Right lobe of liver (tissue), 6 donors: ENCODE results near the gene CHST2. TPM values are rescaled to one million over a fixed set of nuclear protein-coding genes. Genes with fewer than 3 reads are reported as not detected.

Experiments
- ATAC-seq, 4 donors: fragments of 200-7000 bp; cut with Tn5 transposase; one replicate each; pipeline ENCODE4 v1.9.1; 2020; ENCODE audit warnings: mild to moderate bottlenecking in 4 of 4, moderate library complexity in 4 of 4
- DNase-seq, 3 donors: peaks; one replicate each; pipeline ENCODE4 v3.0.0-alpha.2; 2020
- H3K27ac ChIP-seq, 3 donors: fragments of 200-600 bp; one replicate each; pipeline ENCODE4 v1.8.0; 2022
- H3K27me3 ChIP-seq, 2 donors: fragments of 200-600 bp; one replicate each; pipeline ENCODE4 v1.8.0; 2022
- H3K36me3 ChIP-seq, 4 donors: fragments of 200-600 bp; sonication (generic) in 1 of 4; one replicate each; pipeline versions ENCODE4 v1.5.1 to v1.8.0; 2017 to 2022; ENCODE audit warnings: control low read depth in 1 of 4
- H3K4me1 ChIP-seq, 4 donors: fragments of 200-600 bp; sonication (generic) in 1 of 4; one replicate each; pipeline versions ENCODE4 v1.5.1 to v1.8.0; 2017 to 2022; ENCODE audit warnings: control low read depth in 1 of 4
- H3K4me3 ChIP-seq, 3 donors: fragments of 200-600 bp; one replicate each; pipeline ENCODE4 v1.8.0; 2022
- H3K9me3 ChIP-seq, 4 donors: fragments of 200-600 bp; sonication (generic) in 1 of 4; one replicate each; pipeline versions ENCODE4 v1.5.1 to v1.8.0; 2017 to 2022; ENCODE audit warnings: control low read depth in 1 of 4
- CTCF ChIP-seq, 4 donors: fragments of 200-600 bp in 3 of 4; fragments of 450-650 bp in 1 of 4; IDR thresholded peaks; one replicate each; pipeline versions ENCODE4 v1.5.1 to v1.8.0; 2016 to 2022; ENCODE audit warnings: antibody characterized with exemption in 4 of 4, mild to moderate bottlenecking in 2 of 4
- POLR2A ChIP-seq: fragments of 450-650 bp; IDR thresholded peaks from one replicate; pipeline ENCODE4 v1.6.1; 2017; ENCODE audit warnings: antibody characterized with exemption, mild to moderate bottlenecking
- WGBS: methylation state at CpG from one replicate; pipeline ENCODE4 v1.1.6; 2018; ENCODE audit warnings: low coverage, low lambda C conversion rate; ENCODE audit not compliant: insufficient coverage; ENCODE audit errors: missing lambda C conversion rate; 5-methylcytosine and 5-hydroxymethylcytosine counted together
- intact Hi-C, 2 donors: fragments of 100-400 bp; cut with DNase I; formaldehyde crosslinking; loops; one replicate each; pipeline versions ENCODE4 v1.11.2 to v1.14.1; 2022
- total RNA-seq, 6 experiments: library from RNA; depleted of rRNA in 2 of 6; stranded (reverse); fragments of >200 nt in 2 of 6; fragmentation: NEBNext Ultra II Directional in 3 of 6; extraction: Animal tissue kit (Norgen Biotek cat#: 25700) in 3 of 6; gene quantifications; one replicate each; pipeline versions ENCODE4 v1.1.0 to v1.2.4, GENCODE V29; 2016 to 2023
- donor health status: DM: no; HTN: yes; CAD: no.
- donor health status: DM: no; HTN: no; CAD: no.
- donor health status: DM: no; HTN: no; CAD: no.
- donor health status: DM: no; HTN: yes; CAD: no.
- donor health status: DM: no; HTN: yes; CAD: no.

CHST2 gene
- total RNA-seq, 6 experiments from 2014 or later: 0.73 to 1.7 (median 1.1) TPM

GRCh38 chr3:143121241-143122088, 1.9 kb downstream of the CHST2 start:
- Histone ChIP-seq H3K4me1 (peaks cover 0 to 19% (median 8%) of the 10 kb centered on the region in 4 donors), H3K27ac (no peak overlapping the region), H3K36me3 (no peaks in the 10 kb centered on the region), H3K27me3 (no peaks in the 10 kb centered on the region), H3K9me3 (no peaks in the 10 kb centered on the region), H3K4me3 (peak overlapping the region; percentile 51 to 66 (median 63))
- 0% methylated on average over 1 of the region's 79 CpGs for WGBS
- intact Hi-C loops: no loop called here
- TF ChIP-seq POLR2A: no peak
- peak in 3 of 4 donors; percentile 21 to 31 (median 25) for TF ChIP-seq CTCF (IDR thresholded peaks at IDR 0.05)
- ATAC-seq (peak in 1 of 4 donors; percentile 6), DNase-seq (peak; percentile 46 to 58 (median 51))

- ATAC-seq: no peak
- no peak for DNase-seq
- Histone ChIP-seq H3K36me3 (no peaks in the 10 kb centered on the region), H3K27me3 (no peaks in the 10 kb centered on the region), H3K4me1 (peaks cover 0 to 19% (median 8%) of the 10 kb centered on the region in 4 donors), H3K27ac (no peak overlapping the region), H3K4me3 (no peak overlapping the region), H3K9me3 (no peaks in the 10 kb centered on the region)
- intact Hi-C loops: no loop called here
- no peak for TF ChIP-seq CTCF (IDR thresholded peaks at IDR 0.05)
- TF ChIP-seq POLR2A: no peak
- 80% methylated on average over 1 of the region's 16 CpGs for WGBS
Measured at GRCh38 chr3:143122089-143122430, 2.5 kb downstream of the CHST2 start.

- TF ChIP-seq POLR2A (no peak), CTCF (IDR thresholded peaks at IDR 0.05) (no peak)
- DNase-seq: no peak
- H3K27me3 ChIP-seq: no peaks in the 10 kb centered on the region
- H3K36me3 ChIP-seq: no peaks in the 10 kb centered on the region
- H3K4me3 ChIP-seq: no peak overlapping the region
- H3K4me1 ChIP-seq: peaks cover 0 to 19% (median 8%) of the 10 kb centered on the region in 4 donors
- no peak for ATAC-seq
- intact Hi-C loops: no loop called here
- H3K9me3 ChIP-seq: no peaks in the 10 kb centered on the region
- no peak overlapping the region for H3K27ac ChIP-seq
- WGBS: 68% methylated on average over 4 of the region's 4 CpGs
Measured at GRCh38 chr3:143122608-143123352, 3.2 kb downstream of the CHST2 start.

- peaks cover 0 to 19% (median 8%) of the 10 kb centered on the region in 4 donors for H3K4me1 ChIP-seq
- intact Hi-C loops: no loop called here
- H3K27me3 ChIP-seq: no peaks in the 10 kb centered on the region
- no peak overlapping the region for H3K4me3 ChIP-seq
- H3K27ac ChIP-seq: no peak overlapping the region
- 59% methylated on average over 7 of the region's 7 CpGs for WGBS
- DNase-seq (no peak), ATAC-seq (no peak)
- H3K36me3 ChIP-seq: no peaks in the 10 kb centered on the region
- no peaks in the 10 kb centered on the region for H3K9me3 ChIP-seq
- TF ChIP-seq POLR2A (no peak), CTCF (IDR thresholded peaks at IDR 0.05) (no peak)
Measured at GRCh38 chr3:143123353-143123984, 3.9 kb downstream of the CHST2 start.
